ENCODE data around the gene CHAMP1. TPM values are rescaled to one million over a fixed set of nuclear protein-coding genes. Genes with fewer than 3 reads are reported as not detected.

Gene CHAMP1, protein sequence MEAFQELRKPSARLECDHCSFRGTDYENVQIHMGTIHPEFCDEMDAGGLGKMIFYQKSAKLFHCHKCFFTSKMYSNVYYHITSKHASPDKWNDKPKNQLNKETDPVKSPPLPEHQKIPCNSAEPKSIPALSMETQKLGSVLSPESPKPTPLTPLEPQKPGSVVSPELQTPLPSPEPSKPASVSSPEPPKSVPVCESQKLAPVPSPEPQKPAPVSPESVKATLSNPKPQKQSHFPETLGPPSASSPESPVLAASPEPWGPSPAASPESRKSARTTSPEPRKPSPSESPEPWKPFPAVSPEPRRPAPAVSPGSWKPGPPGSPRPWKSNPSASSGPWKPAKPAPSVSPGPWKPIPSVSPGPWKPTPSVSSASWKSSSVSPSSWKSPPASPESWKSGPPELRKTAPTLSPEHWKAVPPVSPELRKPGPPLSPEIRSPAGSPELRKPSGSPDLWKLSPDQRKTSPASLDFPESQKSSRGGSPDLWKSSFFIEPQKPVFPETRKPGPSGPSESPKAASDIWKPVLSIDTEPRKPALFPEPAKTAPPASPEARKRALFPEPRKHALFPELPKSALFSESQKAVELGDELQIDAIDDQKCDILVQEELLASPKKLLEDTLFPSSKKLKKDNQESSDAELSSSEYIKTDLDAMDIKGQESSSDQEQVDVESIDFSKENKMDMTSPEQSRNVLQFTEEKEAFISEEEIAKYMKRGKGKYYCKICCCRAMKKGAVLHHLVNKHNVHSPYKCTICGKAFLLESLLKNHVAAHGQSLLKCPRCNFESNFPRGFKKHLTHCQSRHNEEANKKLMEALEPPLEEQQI
- 50.8 TPM for polyA plus RNA-seq (2013, experiment 1 of 2)
- polyA plus RNA-seq (2013, experiment 2 of 2) = 52.3 TPM

DNA sequence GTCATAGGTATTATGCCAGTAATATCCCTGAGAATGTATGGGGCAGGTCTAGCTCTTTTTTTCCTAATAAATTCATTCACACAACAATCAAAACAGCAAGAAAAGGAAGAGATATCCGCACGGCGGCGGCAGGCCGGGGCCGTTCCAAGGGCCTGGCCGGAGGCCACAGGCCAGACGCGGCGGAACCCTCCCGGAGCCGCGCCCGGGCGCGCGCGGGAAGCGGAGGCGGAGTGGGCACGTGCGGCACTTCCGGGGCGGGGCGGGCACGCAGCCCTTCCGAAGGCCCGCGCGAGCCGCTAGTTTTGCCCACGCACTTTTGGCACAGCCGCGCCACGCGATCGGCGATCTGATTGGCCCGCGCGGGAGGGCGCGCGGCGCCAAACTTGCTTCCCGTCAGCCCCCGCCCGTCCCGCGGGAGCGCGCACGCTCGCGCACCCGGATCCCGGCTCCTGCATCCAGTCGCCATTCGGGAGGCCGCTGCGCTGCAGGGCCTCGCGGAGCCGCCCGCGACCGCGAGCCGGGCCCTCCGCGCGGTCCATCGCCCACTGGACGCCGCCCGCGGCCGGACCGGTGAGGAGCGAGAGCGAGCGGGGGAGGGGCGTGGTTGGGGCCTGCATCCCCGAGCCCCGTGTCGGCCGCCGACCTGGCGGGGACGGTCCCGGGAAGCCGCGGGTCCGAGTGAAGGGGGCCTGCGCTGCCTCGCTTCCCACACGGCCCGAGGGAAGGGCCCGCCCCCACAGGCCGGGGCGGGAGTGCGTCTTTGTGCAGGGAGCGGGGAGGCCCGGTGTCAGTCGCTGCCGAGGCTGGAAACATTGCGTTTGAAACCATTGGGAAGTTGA lies at the start of gene CHAMP1:
Gene CHAMP1 (plus strand): TSS at position 430 of the 839 bp plus-strand sequence. CDS start 9,340 bp downstream, outside the sequence.
- no peak within 1 kb of the TSS for H4K8ac ChIP-seq (ENCODE audit: low read depth, low read length)
- H3K4me2 ChIP-seq (ENCODE audit: insufficient read depth, low read length, poor library complexity, severe bottlenecking) = peak within 1 kb of the TSS; percentile 65
- H3K4ac ChIP-seq (ENCODE audit: low read length) = peak within 1 kb of the TSS; percentile 89
- no peak within 1 kb of the TSS for H4K91ac ChIP-seq (ENCODE audit: low read depth, low read length, poor library complexity)
- DNase-seq (ENCODE audit: low spot score) = peak; percentile 91
- peak within 1 kb of the TSS; percentile 79 to 97 for H3K4me3 ChIP-seq (ENCODE audit: low read length in 2 of 2)
- H3K9ac ChIP-seq (ENCODE audit: low read depth, low read length, poor library complexity) = peak within 1 kb of the TSS; percentile 99
- peak within 1 kb of the TSS; percentile 49 for H2BK15ac ChIP-seq (ENCODE audit: low read length)
- peak within 1 kb of the TSS; percentile 99 for H3K14ac ChIP-seq (ENCODE audit: low read length)
- peak within 1 kb of the TSS; percentile 96 for H3K27ac ChIP-seq (replicated peaks; ENCODE audit: low read length)
- H2BK12ac ChIP-seq (ENCODE audit: low read length) = peak within 1 kb of the TSS; percentile 41
- WGBS, 2 donors (ENCODE audit: extremely low coverage in 2 of 2, insufficient read length in 2 of 2, insufficient replicate concordance in 1 of 2) = no CpG with 5 or more reads among the region's 107 CpGs
- H3K4me1 ChIP-seq (ENCODE audit: control insufficient read depth in 2 of 2, insufficient read depth in 1 of 2, low read depth in 1 of 2, low read length in 2 of 2) = peaks cover 0 to 18% of the 10 kb centered on the region in 2 donors
- peak within 1 kb of the TSS; percentile 61 for H2BK120ac ChIP-seq (ENCODE audit: low read depth, low read length)
- peak within 1 kb of the TSS; percentile 99 for H3K18ac ChIP-seq (ENCODE audit: low read length)
- H3K23ac ChIP-seq (ENCODE audit: low read depth, low read length, poor library complexity) = peak within 1 kb of the TSS; percentile 96
- H3K36me3 ChIP-seq (replicated peaks in 1 of 2; ENCODE audit: control insufficient read depth in 2 of 2, insufficient read depth in 2 of 2, low read length in 2 of 2) = peaks cover under 1 to 41% of the 10 kb centered on the region in 2 donors
- H3K9me3 ChIP-seq (replicated peaks in 1 of 2; ENCODE audit: control insufficient read depth in 2 of 2, insufficient read depth in 1 of 2, low read depth in 1 of 2, low read length in 2 of 2) = peaks cover 0 to 5% of the 10 kb centered on the region in 2 donors
- peaks cover 3% of the 10 kb centered on the region for H3K79me1 ChIP-seq (ENCODE audit: low read depth, low read length)
- peak within 1 kb of the TSS; percentile 93 for H2AFZ ChIP-seq (ENCODE audit: low read length)
- peak within 1 kb of the TSS; percentile 63 for H2AK5ac ChIP-seq (ENCODE audit: low read depth, low read length)
- H2BK5ac ChIP-seq (ENCODE audit: low read length) = peak within 1 kb of the TSS; percentile 99
- no peaks in the 10 kb centered on the region for H3K27me3 ChIP-seq (ENCODE audit: control insufficient read depth in 3 of 3, insufficient read depth in 3 of 3, low read depth in 1 of 3, low read length in 3 of 3)

DNA sequence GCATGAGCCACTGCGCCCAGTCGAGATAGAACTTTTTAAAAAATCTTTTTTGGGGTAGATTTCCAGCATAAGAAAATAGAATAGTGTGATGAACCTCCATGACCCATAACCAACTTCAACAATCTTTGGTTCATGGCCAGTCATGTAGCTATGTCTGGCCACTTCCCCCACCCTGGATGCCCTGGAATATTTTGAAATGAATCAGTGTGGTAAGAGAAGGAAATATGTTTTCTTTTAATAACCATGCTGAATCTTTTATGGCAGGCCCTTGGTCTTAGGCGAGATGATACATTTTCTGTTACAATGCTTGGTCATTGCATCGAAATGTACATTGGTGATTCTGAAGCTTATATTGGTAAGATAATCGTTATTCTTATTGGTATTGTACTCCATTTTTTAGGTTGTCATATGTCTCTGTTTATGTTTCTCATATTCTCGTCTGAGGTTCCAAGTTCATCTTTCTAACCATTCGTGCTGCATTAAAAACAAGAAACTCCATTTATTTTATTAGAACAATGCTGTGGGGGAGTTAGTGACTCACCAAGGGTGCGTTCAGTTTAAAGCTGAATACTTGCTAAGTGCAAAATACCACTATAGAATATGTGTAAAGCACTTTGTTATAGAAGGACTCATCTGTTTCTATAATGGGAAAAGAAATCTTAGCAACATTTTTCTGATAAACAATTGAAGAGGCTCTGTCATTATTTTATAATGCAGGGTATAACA lies 49.3 kb upstream of the CHAMP1 start:
- H2BK120ac ChIP-seq (ENCODE audit: low read depth, low read length) = no peak overlapping the region
- H2AK5ac ChIP-seq (ENCODE audit: low read depth, low read length) = no peak overlapping the region
- no peak overlapping the region for H3K27ac ChIP-seq (replicated peaks; ENCODE audit: low read length)
- no peaks in the 10 kb centered on the region for H3K79me1 ChIP-seq (ENCODE audit: low read depth, low read length)
- H3K4ac ChIP-seq (ENCODE audit: low read length) = no peak overlapping the region
- no peak overlapping the region for H2AFZ ChIP-seq (ENCODE audit: low read length)
- no peak overlapping the region for H3K4me2 ChIP-seq (ENCODE audit: insufficient read depth, low read length, poor library complexity, severe bottlenecking)
- H3K18ac ChIP-seq (ENCODE audit: low read length) = no peak overlapping the region
- no peak overlapping the region for H2BK15ac ChIP-seq (ENCODE audit: low read length)
- WGBS, 2 donors (ENCODE audit: extremely low coverage in 2 of 2, insufficient read length in 2 of 2, insufficient replicate concordance in 1 of 2) = no CpG with 5 or more reads among the region's 8 CpGs
- H3K9me3 ChIP-seq (replicated peaks in 1 of 2; ENCODE audit: control insufficient read depth in 2 of 2, insufficient read depth in 1 of 2, low read depth in 1 of 2, low read length in 2 of 2) = peaks cover 3 to 10% of the 10 kb centered on the region in 2 donors
- H3K9ac ChIP-seq (ENCODE audit: low read depth, low read length, poor library complexity) = no peak overlapping the region
- no peaks in the 10 kb centered on the region for H3K4me1 ChIP-seq (ENCODE audit: control insufficient read depth in 2 of 2, insufficient read depth in 1 of 2, low read depth in 1 of 2, low read length in 2 of 2)
- H2BK12ac ChIP-seq (ENCODE audit: low read length) = no peak overlapping the region
- no peak overlapping the region for H2BK5ac ChIP-seq (ENCODE audit: low read length)
- peaks cover 47 to 99% of the 10 kb centered on the region in 2 donors for H3K36me3 ChIP-seq (replicated peaks in 1 of 2; ENCODE audit: control insufficient read depth in 2 of 2, insufficient read depth in 2 of 2, low read length in 2 of 2)
- H3K27me3 ChIP-seq (ENCODE audit: control insufficient read depth in 3 of 3, insufficient read depth in 3 of 3, low read depth in 1 of 3, low read length in 3 of 3) = no peaks in the 10 kb centered on the region
- DNase-seq (ENCODE audit: low spot score) = no peak
- H3K23ac ChIP-seq (ENCODE audit: low read depth, low read length, poor library complexity) = no peak overlapping the region
- no peak overlapping the region for H4K91ac ChIP-seq (ENCODE audit: low read depth, low read length, poor library complexity)
- no peak overlapping the region for H3K4me3 ChIP-seq (ENCODE audit: low read length in 2 of 2)
- no peak overlapping the region for H3K14ac ChIP-seq (ENCODE audit: low read length)
- H4K8ac ChIP-seq (ENCODE audit: low read depth, low read length) = no peak overlapping the region

DNA sequence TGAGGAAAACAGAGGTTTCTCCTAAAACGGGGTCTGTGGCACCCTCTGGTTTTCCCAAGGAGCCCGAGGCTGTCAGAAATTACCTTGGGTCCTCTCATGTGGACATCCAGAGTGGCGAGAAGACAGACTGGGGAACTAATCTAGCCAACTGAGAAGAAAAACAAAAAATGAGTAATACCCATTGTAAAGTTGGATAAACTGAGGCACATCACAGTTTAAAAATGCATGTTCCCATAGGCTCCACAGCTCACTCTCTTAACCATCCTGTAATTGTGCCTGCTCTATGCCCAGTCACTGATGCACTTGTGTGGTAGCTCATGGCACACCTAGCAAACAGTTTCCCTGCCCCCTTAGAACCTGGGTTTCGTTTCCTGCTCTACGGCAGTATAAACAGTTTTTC lies 48.1 kb upstream of the CHAMP1 start:
- Histone ChIP-seq H2AK5ac (ENCODE audit: low read depth, low read length) (no peak overlapping the region), H3K23ac (ENCODE audit: low read depth, low read length, poor library complexity) (no peak overlapping the region), H3K4me2 (ENCODE audit: insufficient read depth, low read length, poor library complexity, severe bottlenecking) (no peak overlapping the region), H4K91ac (ENCODE audit: low read depth, low read length, poor library complexity) (no peak overlapping the region), H4K8ac (ENCODE audit: low read depth, low read length) (no peak overlapping the region), H3K18ac (ENCODE audit: low read length) (no peak overlapping the region), H3K9me3 (replicated peaks in 1 of 2; ENCODE audit: control insufficient read depth in 2 of 2, insufficient read depth in 1 of 2, low read depth in 1 of 2, low read length in 2 of 2) (peaks cover 3 to 10% of the 10 kb centered on the region in 2 donors), H3K14ac (ENCODE audit: low read length) (no peak overlapping the region), H2BK120ac (ENCODE audit: low read depth, low read length) (no peak overlapping the region), H2BK5ac (ENCODE audit: low read length) (no peak overlapping the region), H3K27me3 (ENCODE audit: control insufficient read depth in 3 of 3, insufficient read depth in 3 of 3, low read depth in 1 of 3, low read length in 3 of 3) (no peaks in the 10 kb centered on the region), H3K27ac (replicated peaks; ENCODE audit: low read length) (no peak overlapping the region), H3K4ac (ENCODE audit: low read length) (no peak overlapping the region), H3K4me1 (ENCODE audit: control insufficient read depth in 2 of 2, insufficient read depth in 1 of 2, low read depth in 1 of 2, low read length in 2 of 2) (no peaks in the 10 kb centered on the region), H3K79me1 (ENCODE audit: low read depth, low read length) (no peaks in the 10 kb centered on the region), H3K9ac (ENCODE audit: low read depth, low read length, poor library complexity) (no peak overlapping the region), H2AFZ (ENCODE audit: low read length) (no peak overlapping the region), H2BK15ac (ENCODE audit: low read length) (no peak overlapping the region), H3K4me3 (ENCODE audit: low read length in 2 of 2) (no peak overlapping the region), H3K36me3 (replicated peaks in 1 of 2; ENCODE audit: control insufficient read depth in 2 of 2, insufficient read depth in 2 of 2, low read length in 2 of 2) (peaks cover 41 to 93% of the 10 kb centered on the region in 2 donors), H2BK12ac (ENCODE audit: low read length) (no peak overlapping the region)
- no CpG with 5 or more reads among the region's 5 CpGs for WGBS, 2 donors (ENCODE audit: extremely low coverage in 2 of 2, insufficient read length in 2 of 2, insufficient replicate concordance in 1 of 2)
- DNase-seq (ENCODE audit: low spot score) = no peak

All from neuronal stem cell (in vitro differentiated cells).